Measurements from ENCODE around the gene LRIG2.
"Not testable (repeated sequence)": the region's sequence is repeated elsewhere in the genome, so short reads cannot be mapped to it uniquely, and the experiment has no call there.

LRIG2 gene

DNA sequence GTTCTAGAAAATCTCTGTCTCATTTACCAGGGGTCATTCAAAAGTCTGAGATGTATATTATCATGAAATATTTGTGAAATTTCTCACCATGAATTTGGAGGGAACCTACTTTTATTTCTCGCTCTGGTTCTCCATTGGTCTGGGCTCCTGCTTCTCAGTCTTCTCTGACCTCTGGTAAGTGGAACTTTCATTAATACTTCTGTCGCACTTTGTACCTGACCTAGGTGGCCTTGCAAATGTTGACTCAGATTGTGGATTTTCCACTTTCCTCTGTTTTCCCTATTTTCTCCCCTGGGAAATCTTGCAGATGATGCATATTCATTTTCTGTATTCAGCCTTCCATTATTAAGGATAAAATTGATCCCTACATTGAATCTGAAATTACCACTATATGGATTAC, 53.2 kb downstream of the LRIG2 start:
- DNase-seq (ENCODE audit: low spot score) = no peak

DNA sequence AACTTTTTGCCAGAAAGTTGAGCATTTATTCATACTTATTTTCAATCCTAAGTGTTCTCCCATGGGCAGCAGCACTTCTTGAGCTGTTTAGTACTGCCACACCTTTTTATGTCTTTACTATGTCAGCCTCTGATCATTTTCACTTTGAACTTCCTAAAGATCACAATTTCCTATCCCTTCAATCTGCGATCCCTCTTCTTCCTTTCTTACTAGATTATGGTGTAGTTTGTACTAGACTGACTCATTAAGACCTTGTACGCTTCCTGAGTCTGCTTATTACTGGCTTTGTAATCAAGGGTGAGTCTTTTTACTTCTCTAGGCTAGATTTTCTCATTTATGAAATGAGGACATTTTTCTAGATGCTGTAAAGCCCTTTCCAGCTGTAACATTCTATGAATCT, 55.1 kb downstream of the LRIG2 start:
- no peak for DNase-seq (ENCODE audit: low spot score)

DNA sequence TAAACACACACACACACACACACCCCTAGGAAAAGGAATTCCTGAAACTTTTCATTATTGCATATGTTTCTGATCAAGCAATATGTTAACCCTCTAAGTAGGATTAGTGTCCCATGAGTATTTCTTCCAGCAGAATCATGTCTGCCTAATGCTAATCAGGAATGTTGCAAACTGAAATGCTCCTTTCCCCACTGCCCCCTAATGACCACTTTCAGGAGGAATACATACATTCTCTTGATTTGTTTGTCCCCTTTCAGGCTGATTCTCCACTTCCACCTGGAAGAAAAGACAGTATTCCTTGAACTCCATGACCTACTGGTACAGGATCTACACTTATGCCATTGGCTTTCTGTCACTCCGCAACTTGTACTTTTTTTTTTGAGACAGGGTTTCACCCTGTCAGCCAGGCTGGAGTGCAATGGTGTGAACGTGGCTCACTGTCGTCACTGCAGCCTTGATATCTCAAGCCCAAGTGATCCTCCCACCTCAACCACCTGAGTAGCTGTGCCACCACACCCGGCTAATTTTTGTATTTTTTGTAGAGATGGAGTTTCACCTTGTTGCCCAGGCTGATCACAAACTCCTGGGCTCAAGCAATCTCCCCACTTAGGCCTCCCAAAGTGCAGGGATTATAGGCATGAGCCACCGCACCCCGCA, 56.7 kb downstream of the LRIG2 start:
- no peak for DNase-seq (ENCODE audit: low spot score)

DNA sequence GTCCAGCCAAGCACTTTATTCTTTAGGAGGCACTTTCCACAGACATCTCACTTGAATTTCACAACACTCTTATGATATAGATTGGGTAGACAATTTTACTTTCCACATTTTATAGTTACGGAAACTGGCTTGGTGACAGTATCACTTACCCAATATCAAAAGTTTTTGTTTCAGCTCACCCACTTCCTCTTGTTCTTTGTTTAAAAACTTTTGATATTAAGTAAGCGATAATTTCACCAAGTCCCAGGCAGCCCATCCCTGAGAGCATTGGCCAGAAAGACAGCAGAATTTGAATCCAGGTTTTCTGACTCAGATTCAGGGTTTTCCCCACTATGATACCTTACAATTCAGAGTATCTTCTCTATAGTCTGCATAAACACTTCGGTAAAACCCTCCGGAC, 60.0 kb downstream of the LRIG2 start:
- DNase-seq (ENCODE audit: low spot score) = no peak

DNA sequence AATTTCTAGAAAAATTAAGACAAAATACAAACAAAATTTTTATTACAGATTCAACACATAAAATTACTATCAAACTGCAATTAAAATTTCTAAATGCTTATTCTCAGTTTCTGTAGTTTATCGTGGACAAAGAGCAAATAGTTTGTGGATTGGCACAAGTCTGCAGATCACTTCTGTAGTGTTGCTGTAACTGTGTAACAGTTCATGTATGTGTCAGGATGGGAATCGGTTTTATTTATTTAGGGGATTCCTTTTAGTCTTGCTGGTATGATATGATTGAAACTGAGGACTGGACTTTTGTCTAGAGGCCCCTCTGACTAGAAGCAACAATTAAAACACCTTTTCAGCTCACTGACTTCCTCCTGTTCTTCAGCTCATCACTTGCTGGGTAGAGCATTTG, 60.8 kb downstream of the LRIG2 start:
- DNase-seq (ENCODE audit: low spot score) = no peak

DNA sequence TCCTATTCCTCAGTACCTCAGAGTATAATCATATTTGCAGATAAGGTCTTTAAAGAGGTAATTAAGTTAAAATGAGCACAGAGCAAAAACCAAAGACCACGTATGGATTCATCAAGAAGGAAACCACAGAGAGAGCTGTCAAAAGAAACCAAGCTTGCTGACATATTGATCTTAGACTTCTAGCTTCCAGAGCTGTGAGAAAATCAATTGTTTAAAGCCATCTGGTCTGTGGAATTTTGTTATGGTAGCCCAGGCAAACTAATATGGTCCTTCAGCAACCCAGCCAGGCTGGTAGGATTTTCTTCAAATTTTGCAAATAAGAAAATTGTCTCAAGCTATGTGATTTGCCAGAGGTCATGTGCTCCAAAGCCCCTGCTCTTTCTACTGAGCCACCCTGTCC, 62.5 kb downstream of the LRIG2 start:
- no peak for DNase-seq (ENCODE audit: low spot score)

DNA sequence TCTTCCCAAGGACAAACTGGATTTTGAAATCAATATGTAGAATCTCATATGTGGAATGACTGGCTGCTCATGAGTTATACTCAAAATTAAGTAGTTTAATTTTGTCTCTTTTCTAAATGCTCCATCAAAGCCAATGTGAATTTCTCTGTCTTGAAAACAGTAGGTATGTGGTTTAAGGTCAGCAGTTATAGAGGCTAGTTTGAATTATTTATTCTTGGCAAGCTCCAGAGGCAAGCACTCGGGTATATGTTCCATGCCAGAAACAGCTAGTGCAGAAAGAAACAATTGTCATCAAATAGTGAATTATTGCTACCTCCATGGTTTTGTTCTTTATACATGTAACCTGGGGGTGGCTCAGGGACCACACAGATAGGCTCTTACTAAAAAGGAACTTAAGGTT, 63.5 kb downstream of the LRIG2 start:
- DNase-seq (ENCODE audit: low spot score) = no peak

DNA sequence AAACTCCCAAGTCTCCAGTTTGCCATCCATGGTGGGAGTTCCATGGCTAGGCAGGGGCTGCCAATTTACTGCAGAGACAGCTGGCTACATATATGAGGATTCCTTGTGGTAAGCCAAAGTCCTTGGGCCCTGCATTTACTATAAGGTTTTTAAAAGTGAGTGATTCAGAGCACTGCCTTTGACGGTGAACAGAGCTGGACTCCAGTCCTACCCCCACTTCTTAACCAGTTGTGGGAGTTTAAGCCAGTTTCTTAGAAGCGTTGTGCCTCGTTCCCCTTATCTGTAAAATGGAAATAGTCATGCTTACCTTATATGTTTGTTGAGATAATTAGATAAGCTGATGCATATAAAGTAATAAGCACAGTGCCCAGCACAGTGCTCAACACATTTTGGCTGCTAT, 64.6 kb downstream of the LRIG2 start:
- DNase-seq (ENCODE audit: low spot score) = no peak

DNA sequence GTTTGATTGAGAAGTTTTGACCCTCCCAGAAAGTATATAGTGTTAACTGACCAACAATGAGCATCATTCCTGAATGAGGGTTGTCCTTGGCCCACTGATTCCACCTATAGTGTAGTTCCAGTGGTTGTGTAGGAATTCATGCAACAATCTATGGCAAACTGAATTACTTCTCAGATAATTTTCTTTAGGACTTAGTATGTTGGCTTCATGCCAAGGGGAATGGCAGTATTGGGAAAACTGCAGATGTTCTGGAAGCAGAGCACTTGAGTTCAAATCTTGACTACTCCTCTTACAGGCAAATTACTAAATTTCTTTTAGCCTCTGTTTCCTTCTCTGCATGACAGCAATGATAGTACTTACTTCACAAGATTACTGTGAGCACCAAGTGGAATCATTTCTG, 65.8 kb downstream of the LRIG2 start:
- DNase-seq (ENCODE audit: low spot score) = no peak

DNA sequence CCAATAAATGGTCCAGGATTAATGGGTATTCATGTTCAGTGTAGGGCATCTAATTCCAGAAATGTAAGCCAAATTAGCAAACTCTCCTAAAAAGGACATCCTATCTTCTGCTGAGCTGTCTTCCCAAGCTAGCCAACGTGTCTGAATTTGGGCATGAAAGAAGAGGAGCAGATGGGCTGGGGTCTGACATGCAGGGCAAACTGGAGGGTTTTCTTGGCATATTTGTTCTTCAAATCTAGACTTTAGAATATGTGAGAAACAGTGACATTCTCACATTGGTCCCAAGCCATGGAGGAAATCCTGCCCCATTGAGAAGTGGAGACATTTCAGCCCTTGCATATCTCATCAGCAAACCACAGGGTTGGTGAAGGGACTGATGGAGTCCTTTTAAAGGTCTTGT, 67.2 kb downstream of the LRIG2 start:
- DNase-seq (ENCODE audit: low spot score) = no peak

DNA sequence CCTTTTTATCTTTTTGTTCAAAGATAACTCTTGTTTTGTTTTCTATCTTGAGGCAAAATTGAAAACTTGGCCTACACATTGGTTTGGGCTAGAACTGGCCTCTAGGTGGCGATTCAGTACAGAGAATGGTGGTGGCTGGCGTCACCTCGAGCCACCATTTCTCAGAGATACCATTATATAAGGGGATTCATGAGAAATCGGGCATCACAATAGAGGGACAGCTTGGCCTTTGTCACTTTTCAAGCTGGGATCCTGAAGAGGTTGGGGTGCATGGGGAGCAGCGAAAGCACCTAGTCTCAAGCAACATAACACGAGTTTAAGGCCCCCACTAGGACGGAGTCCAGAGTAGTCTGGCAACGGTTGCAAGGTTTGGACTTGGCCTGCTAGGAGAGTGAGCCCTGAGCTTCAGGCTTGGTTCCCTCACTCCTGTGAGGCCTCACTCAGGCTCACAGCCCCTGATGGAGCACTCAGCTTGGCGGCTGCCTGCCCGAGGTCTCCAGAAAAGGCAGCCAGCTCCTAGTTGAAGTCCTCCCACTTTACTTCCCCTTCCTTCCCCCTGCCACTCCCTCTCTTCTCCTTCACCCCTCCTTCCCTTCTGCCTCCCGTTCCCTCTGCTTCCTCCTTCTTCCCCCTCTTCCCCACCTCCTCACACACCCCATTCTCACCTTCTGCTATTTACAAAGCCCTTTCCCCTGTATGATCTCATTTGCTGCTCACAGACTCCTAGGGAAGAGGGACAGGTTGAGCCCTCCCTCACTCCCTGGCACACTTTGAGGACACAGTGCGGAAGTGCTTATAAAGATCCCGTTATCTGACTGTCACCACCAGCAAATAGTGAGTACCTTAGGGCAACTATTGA, 67.8 kb downstream of the LRIG2 start:
- DNase-seq (ENCODE audit: low spot score) = peak; percentile 69

DNA sequence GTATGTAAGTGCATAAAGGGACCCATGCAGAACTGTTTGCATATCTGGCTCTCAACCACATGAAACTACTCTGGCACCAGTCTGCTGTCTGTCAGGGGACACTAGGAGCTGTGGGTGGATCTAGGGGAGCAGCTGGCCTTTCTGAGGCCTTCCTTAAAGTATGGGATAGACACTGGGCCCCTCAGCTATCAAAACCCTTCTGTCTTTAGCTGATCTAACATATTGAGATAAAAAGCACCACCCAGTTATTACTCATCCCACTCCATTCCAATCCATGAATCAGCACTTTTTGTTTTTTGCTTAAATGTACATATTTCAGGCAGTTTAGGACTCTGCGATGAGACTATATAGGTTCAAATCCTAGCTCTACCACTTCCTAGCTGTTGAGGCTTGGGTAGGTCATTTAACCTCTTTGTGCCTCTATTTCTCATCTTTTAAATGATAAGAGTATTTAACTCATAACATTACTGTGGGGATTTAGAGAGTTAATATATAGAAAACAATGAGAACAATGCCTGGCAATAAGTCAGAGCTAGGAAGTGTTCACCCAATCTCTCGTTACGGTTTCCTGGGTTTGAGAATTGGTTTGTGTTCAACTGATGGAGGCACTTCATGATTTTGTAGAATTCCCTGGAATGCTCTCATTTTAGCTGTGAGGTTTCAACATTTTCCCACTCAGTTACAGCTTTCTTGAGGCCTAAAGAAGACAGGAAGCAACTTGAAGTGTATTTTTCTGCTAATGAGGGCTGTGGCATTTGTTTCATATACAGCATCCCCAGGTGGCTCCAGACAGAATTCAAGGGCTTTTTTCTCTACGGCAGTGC, 68.9 kb downstream of the LRIG2 start:
- DNase-seq (ENCODE audit: low spot score) = peak; percentile 36

DNA sequence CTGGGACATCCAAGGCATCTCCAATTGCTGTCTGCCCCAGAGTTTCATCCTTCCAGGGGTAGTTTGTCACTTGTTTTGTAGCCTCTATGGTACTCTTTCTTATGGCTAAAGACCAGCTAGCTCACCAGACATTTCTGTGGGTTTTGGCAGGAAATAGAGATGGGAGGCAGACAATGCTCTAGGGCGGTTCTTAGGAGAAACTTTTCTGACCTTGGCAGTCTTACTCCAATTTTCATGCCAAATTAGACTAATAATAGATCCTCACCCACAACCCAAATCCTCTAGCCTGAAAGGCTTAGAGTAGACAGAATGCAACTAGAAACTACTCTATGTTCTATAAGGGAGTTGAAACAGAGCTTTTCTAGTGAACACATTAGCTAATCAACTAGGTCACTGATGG, 69.8 kb downstream of the LRIG2 start:
- DNase-seq (ENCODE audit: low spot score) = no peak

DNA sequence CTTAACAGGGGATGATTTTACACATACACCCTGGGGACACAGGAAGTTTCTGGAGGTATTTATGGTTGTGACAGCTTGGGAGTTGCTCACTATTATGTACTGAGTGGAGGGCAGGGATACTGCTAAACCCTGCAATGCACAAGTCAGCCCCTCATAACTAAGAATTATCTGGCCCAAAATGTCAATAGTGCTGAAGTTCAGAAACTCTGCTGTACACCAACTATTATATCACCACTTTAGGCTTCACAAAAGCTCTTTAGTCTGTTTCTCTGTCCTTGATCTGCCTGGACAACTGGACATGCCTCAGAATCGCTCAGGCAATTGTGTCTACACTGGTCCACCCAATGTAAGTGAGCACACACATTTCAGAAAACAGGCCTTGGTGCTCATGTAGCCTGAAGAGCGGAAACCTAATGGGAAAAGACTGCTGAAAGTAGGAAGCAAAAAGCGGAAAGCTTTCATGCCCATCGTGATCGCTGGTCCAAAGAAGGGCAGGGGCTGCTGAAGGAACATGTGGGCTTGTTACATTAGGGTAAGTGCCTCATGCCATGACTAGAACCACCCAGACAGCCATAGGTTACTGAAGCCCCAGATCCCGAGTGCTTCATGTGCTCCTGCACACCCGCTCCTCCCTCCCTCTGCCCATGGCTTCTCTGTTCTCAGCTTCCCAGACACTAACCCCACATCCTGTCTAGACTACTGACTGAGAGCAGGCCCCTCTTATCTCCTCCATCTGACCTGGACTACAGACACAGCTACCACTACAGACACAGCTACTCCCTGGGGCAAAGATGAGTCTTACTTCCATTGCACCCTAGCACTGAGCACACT, 73.5 kb downstream of the LRIG2 start:
- DNase-seq (ENCODE audit: low spot score) = no peak

DNA sequence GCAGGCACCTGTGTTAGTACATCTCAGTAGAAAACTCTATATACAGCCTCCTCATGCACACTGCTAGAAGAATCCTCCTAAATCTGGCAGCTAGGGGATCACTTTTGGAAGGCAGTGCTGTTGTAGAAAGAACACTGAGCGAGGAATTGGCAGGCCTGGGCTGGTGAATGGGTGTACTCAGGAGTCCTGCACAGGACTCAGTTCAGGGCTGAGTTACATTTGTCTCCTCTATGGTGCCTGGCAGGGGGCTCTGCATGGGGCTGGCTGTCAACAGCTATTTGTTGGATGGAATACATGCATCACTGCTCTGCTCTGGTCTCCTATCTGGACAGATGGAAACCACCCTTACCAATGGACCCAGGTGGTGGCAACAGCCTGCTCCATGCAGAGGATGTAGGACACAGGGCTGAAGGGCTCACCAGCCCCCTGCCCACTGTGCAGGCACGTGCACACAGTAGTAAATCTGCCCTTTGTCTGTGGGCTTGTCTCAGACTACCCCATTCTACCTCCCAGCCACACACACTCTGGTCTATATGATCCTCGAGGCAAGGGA, 74.2 kb downstream of the LRIG2 start:
- DNase-seq (ENCODE audit: low spot score) = no peak

DNA sequence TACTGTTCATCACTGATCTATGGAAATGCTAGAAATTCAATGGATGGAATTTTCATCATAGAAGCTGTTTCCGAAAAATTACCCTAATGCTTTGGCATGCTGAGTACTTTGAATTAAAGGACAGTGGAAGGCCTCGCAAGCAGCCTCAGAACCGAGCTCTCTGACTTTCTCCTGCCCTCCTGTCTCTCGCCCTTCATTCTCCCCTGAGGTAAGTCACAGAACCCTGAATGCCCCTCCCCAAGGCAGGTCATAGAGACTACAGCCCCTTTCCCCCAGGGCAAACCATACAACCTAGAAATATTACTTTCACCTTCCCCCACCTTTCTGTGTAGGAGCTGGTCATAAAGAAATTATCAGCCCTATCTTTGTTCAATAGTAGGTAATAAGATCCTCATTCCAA, 74.8 kb downstream of the LRIG2 start:
- no peak for DNase-seq (ENCODE audit: low spot score)

DNA sequence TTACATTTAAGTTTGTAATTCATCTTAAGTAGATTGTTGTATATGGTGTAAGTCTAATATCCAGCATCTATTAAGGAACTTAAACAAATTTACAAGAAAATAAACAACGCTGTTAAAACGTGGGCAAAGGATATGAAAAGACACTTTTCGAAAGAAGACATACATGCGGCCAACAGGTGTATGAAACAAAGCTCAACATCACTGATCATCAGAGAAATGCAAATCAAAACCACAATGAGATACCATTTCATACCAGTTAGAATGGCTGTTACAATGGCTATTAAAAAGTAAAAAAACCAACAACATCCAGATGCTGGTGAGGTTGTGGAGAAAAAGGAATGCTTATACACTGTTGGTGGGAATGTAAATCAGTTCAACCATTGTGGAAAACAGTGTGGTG, 77.5 kb downstream of the LRIG2 start:
- not testable (repeated sequence) for DNase-seq (ENCODE audit: low spot score)

DNA sequence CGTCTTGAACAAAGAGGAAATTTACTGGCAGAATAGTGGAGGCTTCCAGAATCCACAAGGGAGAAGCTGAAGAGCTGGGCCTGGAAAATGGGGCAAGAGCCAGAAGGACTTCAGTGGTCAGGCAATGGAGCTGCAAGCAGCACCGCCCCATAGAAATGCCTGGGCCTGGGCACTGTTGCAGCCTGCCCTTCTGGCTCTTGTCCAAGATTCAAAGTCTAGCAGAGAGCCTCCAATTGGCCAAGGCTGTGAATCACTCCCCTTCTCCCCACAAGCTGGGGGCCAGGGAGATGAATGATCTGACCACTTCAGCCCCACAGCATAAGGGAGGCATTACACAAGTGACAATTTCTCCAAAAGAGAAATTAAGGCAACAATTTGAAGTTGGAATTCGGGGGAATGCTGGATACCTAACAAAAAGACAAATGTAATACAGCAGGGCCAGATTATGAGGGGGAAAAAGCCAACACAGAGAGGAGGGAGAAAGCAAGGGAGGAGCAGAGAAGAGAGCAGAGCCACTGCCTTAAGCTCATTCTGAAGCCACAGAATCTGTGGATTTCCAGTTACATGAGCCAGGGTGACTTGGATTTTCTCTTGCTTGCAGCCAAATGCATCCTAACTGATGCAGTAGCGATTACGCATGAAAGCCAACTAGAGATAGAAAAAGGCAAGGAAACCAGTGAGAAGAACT, 80.3 kb downstream of the LRIG2 start:
- no peak for DNase-seq (ENCODE audit: low spot score)

DNA sequence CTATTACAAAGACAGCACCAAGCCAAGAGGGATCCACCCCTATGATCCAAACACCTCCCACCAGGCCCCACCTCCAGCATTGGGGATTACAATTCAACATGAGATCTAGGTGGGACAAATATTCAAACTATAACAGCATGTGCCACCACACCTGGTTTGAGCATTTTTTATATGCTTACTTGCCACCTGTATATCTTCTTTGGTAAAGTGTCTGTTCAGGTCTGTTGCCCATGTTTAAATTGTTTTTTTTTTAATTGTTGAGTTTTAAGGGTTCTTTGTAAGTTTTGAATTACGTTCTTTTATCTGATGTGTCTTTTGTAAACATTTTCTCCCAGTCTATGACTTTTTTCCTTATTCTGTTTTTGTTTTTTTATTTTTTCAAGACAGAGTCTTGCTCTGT, 83.4 kb downstream of the LRIG2 start:
- DNase-seq (ENCODE audit: low spot score) = no peak

DNA sequence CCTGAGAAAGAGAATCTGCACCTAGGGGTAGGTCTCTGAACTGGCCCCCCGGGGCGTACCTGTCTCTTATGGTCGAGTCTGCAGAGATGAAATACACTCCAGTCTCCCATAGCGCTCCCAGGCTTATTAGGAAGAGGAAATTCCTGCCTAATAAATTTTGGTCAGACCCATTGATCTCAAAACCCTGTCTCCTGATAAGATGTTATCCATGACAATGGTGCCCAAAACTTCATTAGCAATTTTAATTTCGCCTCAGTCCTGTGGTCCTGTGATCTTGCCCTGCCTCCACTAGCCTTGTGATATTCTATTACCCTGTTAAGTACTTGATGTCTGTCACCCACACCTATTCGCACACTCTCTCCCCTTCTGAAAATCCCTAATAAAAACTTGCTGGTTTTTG, 85.7 kb downstream of the LRIG2 start:
- not testable (repeated sequence) for DNase-seq (ENCODE audit: low spot score)

DNA sequence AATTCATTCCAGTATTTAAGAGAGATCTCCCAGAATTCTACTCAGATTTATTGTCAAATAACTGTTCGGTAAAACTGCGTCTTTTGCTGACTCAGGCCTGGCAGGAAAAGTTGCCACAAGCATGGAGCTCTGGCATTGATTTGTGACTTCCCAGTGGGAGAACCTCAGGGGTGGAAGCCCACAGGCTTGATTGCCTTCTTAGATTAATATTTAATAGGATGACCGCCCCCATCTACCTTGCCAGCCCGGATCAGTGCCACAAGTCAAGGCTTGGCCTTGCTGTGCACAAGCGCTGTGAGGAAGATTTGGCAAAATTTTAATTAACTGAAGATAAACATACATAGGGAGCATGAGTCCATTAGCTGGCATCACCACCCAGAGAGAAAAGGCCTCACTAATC, 93.5 kb downstream of the LRIG2 start:
- no peak for DNase-seq (ENCODE audit: low spot score)
